GM12801 (cell line): Measurements from ENCODE around the gene LMCD1.

ENCODE experiments used
- CTCF ChIP-seq: IDR thresholded peaks from one replicate; pipeline ENCODE4 v1.5.1; 2011; ENCODE audit warnings: control low read depth; ENCODE audit not compliant: insufficient read length; ENCODE audit errors: extremely low read depth

LMCD1 gene

GRCh38 chr3:8473029-8473428 is 28.6 kb upstream of the LMCD1 start:
- TF ChIP-seq CTCF: no peak

GRCh38 chr3:8473990-8474389 is 27.6 kb upstream of the LMCD1 start:
- TF ChIP-seq CTCF: no peak

DNA sequence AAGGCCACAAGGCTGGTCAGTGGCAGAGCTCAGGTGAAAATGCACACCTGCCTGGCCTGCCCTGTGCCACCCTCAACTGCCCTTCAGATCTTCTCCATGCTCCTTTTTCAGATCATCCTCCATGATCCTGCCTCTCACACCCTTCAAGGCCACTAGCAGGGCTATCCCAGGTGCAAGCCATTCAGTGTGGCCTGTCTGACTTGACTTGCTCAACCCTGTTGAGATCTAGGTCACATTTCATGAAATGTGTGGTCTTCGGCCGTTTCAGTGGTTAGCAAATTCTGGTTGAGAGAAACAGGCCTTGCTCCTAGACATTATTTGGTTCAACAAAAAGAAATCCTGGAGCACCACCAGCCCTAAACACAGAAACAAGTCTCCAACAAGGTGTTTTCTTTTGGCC is 26.6 kb upstream of the LMCD1 start:
- TF ChIP-seq CTCF: no peak

DNA sequence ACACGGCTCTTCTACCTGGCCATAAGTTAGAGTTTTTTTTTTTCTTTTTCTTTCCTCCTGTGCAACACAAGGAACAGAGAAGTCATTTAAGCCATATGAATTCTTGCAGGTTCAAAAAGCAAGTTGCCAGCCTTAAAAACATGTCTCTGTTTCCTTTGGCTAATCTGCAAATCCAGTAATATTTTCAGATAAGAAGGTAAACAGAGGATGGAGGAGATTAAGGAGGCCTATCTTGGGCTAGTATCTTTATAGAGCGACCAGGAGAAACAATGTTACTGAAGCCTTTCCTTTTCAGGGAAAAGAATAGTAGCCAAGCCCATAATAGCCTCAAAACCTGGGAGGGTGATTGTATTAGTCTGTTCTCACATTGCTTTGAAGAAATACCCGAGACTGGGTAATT is 20.9 kb upstream of the LMCD1 start:
- TF ChIP-seq CTCF: no peak

DNA sequence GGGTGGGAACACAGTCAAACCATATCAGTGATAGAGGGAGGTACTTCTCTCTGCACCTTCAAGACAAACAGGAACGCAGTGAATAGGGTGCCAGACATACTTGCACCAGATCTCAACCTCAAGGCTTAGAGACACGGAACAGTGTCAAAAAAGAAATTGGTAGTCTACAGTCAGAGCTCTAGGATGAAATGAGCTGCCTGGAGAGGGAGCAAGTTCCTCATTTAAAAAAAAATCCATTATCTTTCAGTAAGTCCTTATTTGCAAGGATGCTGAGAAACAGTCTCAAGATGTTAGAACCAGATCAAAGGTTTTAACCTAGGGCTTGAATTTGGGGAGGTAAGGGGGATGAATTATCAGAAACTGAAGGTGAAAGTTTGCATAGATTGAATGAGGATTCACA is 20.2 kb upstream of the LMCD1 start:
- TF ChIP-seq CTCF: no peak

DNA sequence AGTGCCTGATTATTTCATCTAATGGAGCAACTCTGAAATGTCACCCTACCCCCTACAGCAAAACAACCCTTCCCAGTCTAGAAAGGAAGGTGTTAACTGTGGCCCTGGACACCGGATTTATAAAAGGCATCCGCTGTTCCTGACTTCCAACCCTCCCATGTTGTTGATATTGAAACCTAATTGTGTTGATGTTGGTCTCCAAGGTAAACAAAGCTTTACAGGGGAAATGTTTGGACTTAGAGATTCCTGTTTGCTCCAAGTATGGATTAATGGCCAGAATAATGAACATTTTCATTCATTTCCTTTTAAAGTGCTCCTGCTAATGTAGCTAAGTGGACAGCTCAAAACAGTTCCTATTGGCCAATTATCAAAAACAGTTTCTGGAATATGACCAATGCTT is 19.4 kb upstream of the LMCD1 start:
- TF ChIP-seq CTCF: no peak

- TF ChIP-seq CTCF: no peak
Observed at GRCh38 chr3:8482960-8483665, 18.5 kb upstream of the LMCD1 start.
